Measurements from ENCODE around the gene OR6C1.
"Not testable (repeated sequence)": the region's sequence is repeated elsewhere in the genome, so short reads cannot be mapped to it uniquely, and the experiment has no call there.

OR6C1 gene

GRCh38 chr12:55314043-55314442 is at the start of gene OR6C1:
Gene OR6C1 (plus strand): TSS chr12:55314343. CDS start chr12:55320600, 6,257 bp downstream.
- no peak for TF ChIP-seq CTCF (IDR thresholded peaks at IDR 0.05; ENCODE audit: low read length, missing control alignments)

GRCh38 chr12:55280991-55281390 is 33.2 kb upstream of the OR6C1 start:
- no peak overlapping the region for H3K4me3 ChIP-seq (replicated peaks; ENCODE audit: low read depth, low read length)
- no peak for TF ChIP-seq CTCF (IDR thresholded peaks at IDR 0.05; ENCODE audit: low read length, missing control alignments)
- DNase-seq (ENCODE audit: low read depth): no peak

More at GRCh38 chr12:55314043-55314442, at the start of gene OR6C1:
- DNase-seq (ENCODE audit: low read depth): no peak
- no peak within 1 kb of the TSS for H3K4me3 ChIP-seq (replicated peaks; ENCODE audit: low read depth, low read length)

GRCh38 chr12:55289999-55290398 is 24.1 kb upstream of the OR6C1 start:
- no peak for TF ChIP-seq CTCF (IDR thresholded peaks at IDR 0.05; ENCODE audit: low read length, missing control alignments)
- H3K4me3 ChIP-seq (replicated peaks; ENCODE audit: low read depth, low read length): no peak overlapping the region
- no peak for DNase-seq (ENCODE audit: low read depth)

- TF ChIP-seq CTCF (IDR thresholded peaks at IDR 0.05; ENCODE audit: low read length, missing control alignments): no peak
- H3K4me3 ChIP-seq (replicated peaks; ENCODE audit: low read depth, low read length): no peak within 1 kb of the TSS
- DNase-seq (ENCODE audit: low read depth): no peak
Measured at GRCh38 chr12:55296469-55296868, 17.7 kb upstream of the OR6C1 start, which contains the start of gene OR6C6. Gene OR6C6 (minus strand): TSS chr12:55296569. CDS start chr12:55295232, 1,337 bp downstream.

- no peak for TF ChIP-seq CTCF (IDR thresholded peaks at IDR 0.05; ENCODE audit: low read length, missing control alignments)
- no peak overlapping the region for H3K4me3 ChIP-seq (replicated peaks; ENCODE audit: low read depth, low read length)
- DNase-seq (ENCODE audit: low read depth): no peak
Measured at GRCh38 chr12:55320201-55320600, 6.1 kb downstream of the OR6C1 start.

GRCh38 chr12:55325801-55326200 is 11.7 kb downstream of the OR6C1 start:
- H3K4me3 ChIP-seq (replicated peaks; ENCODE audit: low read depth, low read length); DNase-seq (ENCODE audit: low read depth): not testable (repeated sequence)

- TF ChIP-seq CTCF (IDR thresholded peaks at IDR 0.05; ENCODE audit: low read length, missing control alignments): no peak
- no peak for DNase-seq (ENCODE audit: low read depth)
Measured at GRCh38 chr12:55330446-55330845, 16.3 kb downstream of the OR6C1 start, which contains the start of gene OR6C3. Gene OR6C3 (plus strand): TSS chr12:55330746. CDS start chr12:55331701, 955 bp downstream.

More at GRCh38 chr12:55330446-55330845, 16.3 kb downstream of the OR6C1 start, which contains the start of gene OR6C3:
- H3K4me3 ChIP-seq (replicated peaks; ENCODE audit: low read depth, low read length): no peak within 1 kb of the TSS

All from fibroblast of pulmonary artery (primary cell).